ENCODE measurements around the gene COL4A1.
"Not testable (repeated sequence)": the region's sequence is repeated elsewhere in the genome, so short reads cannot be mapped to it uniquely, and the experiment has no call there.

COL4A1 gene

DNA sequence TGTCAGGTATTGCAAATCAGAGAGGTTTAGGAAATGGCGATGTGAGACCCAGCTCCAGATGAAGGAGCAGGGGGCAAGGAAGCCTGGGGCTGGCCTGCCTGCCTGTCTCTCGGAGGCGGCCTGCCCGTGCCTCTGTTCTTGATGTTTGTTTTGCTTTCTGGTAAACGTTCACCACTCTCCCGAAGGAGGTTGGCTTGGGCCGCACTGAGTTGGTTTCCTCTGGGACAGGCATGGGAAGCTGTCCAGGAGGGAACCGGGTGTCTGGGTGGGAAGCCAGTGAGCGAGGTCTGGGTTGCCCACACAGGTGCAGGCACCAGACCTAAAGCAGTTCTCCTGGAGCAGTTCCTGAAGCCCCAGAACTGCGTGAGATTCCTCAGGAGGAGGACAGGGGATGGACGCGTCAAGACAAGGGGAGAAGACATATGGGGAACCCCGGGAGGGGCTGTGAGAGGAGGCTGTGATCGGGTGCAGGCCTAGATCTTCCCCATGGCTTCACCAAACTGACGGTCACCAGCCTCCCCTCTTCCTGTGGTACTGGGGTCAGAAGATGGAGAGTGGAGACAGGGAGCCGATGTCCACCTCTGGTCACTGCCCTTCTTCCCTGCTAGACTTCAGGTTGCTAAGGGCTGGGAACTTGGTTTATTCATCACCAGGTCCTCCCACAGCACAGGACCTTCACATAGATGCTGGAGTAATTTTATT, 15.3 kb upstream of the COL4A1 start:
- DNase-seq, result no peak

DNA sequence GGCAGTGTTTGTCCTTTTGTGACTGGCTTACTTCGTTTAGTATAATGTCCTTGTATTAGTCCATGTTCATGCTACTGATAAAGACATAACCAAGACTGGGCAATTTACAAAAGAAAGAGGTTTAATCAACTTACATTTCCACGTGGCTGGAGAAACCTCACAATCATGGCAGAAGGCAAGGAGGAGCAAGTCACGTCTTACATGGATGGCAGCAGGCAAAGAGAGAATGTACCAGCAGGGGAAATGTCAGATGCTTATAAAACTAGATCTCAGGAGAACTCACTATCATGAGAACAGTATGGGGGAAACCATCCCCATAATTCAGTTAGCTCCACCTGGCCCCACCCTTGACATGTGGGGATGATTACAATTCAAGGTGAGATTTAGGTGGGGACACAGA, 14.6 kb upstream of the COL4A1 start:
- DNase-seq, result not testable (repeated sequence)

DNA sequence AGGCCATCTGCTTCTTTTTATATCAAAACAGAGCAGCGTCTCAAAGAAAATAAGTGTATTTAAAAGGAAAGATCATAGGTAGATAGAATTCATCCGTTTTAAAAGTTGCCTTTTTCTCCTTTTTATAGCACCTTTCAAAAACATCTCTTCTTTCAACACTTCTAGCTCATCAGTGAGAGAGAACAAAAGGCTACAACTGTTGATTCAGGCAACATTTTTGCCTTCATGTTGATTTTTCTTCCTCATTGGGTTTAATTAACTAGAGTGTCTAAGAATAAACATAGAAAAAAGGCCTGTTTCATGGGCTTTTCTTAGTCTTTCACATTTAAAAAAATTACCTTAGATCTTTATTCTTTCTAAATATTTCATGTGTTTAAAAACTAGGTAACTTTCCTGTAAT, 13.7 kb upstream of the COL4A1 start:
- DNase-seq, result no peak

DNA sequence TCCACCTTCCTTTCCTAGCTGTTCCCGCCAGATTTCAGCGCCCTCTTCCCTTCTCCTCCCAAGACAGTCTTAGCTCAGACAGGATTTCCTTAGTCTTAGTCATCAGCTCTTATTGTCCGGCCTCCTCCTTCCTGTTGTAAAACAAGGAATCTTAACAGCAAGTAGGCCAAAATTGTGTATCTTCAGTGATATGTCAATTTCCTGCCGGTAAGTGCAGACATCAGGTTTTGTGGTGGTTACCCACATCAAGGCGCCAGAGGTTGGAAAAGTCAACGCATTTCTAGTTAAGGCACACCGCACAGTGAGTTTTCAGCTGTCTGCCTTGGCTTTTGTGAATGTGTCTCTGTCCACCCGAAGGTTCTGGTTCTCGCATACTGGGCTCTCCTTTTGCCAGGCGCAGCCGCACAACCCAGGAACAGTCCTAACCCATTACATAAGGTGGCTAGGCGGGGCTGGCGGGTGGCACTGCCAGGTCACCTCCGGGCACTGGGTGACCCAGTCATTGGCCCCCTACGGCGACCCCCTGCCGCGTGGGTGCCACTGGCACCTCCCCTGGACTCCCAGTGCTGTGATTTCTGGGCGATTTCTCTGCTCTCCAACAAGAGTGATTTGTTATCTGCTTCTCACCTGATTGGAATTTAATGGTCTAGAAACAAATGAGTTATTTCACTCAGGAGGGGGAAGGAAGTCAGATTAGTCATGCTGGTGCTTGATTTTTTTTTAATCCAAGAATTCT, 13.0 kb upstream of the COL4A1 start:
- DNase-seq, result peak; percentile 85

DNA sequence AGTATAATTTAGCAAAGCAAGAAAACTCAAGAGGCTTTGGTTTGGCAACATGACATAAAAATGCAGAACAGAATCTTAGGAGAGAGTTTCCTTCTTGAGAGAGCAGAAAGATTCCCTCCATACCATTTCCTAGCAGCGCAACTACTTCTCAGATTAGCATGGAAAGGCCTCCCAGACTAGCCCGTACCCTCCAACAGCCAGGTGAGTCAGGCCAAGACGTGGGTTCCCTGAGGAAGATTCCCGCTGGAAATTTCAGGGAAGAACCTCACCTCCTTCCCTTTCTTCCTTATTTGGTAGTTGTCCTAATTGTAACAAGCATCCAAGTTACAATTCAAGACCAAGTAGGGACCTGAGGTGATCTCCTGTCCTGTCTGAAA, 12.4 kb upstream of the COL4A1 start:
- no peak for DNase-seq

DNA sequence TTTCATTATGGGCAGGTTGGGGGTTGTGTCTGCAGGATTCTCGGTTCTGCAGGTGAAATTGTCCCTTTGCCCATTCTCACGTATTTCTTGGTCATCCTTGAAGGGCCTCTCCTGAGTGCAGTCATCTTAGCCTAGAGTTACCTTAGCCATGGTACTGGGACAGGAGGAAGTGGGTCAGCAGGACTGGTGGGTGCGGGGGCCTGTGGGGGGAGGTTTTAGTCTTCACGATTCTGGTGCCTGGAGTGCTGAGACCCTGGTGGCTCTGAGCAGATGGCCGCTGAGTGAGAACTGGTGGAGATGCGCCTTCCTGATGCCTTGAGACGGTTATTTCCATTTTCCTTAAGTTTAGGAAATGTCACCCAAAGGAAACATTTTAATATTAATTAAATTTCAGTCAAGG, 12.0 kb upstream of the COL4A1 start:
- no peak for DNase-seq

DNA sequence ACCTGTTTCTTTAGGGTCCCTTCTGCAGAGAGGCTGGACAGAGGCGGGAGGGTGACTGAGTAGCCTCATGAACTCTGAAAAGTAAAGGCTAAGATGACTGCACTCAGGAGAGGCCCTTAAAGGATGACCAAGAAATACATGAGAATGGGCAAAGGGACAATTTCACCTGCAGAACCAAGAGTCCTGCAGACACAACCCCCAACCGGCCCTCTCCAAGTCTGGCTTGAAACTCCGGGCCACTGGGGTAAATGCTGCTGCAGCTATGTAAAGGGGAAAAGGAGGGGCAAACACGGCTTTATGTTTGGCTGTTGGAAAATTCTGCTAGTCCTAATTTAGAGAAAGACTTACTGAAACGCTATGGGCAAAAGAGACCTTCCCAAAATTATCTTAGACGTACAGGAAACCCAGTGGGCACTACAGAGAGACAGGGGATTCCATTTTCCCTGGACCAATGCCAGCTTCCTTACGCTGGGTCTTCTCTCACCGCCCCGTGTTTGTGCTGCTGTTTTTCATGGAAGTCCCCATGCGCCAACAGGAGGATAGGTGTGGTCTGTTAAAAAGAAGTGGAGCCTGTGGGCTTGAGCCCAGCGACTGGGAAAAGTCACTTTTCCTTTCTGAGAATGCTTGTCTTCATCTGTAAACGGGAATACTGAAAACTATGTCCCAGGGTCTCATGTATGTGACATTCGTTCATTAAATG, 10.7 kb upstream of the COL4A1 start:
- no peak for DNase-seq

DNA sequence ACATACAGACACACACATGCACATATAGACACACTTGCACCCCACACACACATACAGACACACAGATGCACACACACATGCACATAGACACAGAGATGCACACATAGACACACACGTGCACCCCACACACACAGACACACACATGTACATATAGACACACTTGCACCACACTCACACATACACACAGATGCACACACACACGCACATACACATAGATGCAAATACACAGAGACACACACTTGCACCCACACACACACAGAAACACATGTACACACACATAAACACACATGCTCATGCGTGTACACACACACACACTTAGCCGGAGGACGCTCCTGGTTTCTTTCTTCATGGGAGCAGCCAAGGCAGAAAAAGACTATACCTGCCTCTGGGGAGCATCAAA, 10.1 kb upstream of the COL4A1 start:
- no peak for DNase-seq

DNA sequence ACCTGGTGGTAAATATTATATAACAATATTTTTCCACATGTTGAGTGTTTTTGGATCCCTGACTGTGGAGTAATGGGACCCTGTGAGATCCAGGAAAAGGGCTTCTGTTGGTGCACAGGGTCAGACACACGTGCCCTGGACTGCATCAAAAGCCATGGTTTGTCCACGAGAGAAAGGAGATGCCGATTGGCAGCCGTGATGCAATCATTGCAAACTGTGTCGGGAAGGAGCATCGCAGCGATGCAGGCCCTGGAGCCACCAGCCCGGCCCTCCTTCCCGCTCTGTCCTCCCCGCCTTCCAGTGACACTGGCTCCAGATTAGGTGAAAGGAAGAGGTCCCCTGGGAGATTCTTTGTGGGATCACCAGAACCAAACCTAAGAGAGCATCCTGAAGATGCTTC, 9.2 kb upstream of the COL4A1 start:
- DNase-seq, result no peak

DNA sequence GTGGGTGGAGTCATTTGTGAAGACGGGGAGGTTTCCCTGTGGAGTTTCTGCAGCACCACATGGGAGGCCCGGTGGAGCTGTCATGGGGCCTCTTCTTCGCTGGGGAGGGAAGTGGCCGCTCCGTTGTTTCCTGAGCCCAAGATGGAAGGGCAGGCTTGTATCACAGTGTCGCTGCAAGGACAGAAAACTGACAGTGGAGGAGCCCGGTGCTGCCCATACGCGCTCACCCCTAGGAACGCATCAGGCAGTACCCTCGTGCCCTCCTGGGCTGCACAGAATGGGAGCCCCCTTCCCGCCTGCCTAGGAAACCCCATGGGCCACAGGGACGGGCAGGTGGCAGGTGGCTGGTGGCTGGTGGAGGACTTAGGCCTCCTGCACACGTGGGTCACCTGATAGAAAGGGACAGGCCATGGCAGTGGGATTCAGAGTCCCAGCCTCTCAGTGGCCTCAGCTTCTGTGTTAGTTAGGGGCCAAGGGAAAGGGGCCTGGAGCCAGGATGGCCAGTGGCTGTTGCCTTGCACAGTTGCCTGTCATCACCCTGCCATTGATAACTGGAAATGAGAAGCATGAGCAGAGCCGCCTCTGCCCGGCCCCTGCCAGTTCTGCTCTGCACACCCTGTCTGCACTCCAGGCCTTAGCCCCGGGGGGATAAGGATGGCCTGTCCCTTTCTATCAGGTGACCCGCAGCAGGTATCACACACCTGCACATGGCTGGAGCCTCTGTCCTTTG, 7.7 kb upstream of the COL4A1 start:
- DNase-seq, result no peak

DNA sequence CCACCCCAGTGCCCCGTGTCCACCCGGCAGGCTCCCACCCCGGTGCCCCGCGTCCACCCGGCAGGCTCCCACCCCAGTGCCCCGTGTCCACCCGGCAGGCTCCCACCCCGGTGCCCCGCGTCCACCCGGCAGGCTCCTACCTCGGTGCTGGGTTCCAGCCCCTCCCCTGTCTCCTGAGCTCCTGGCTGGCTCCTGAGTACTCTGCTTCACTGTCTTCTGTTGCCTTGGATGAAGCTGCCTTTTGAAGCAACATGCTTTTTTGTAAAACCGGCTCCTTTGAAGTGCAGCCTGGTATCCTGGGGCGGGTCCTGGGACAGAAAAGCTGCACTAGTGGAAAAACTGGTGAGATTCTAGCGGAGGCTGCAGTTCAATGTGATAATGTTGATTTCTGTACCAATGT, 6.8 kb upstream of the COL4A1 start:
- DNase-seq, result not testable (repeated sequence)

DNA sequence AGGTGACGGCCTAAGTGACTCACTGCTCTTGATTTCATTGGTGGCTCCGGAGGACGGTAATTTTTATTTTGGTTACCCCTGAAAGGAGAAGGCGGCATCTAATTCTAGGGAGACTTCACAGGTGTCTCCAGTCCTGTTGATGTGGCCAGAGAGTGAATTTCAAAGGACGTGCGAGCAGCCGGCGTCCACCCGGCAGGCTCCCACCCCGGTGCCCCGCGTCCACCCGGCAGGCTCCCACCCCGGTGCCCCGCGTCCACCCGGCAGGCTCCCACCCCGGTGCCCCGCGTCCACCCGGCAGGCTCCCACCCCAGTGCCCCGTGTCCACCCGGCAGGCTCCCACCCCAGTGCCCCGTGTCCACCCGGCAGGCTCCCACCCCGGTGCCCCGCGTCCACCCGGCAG, 6.3 kb upstream of the COL4A1 start:
- not testable (repeated sequence) for DNase-seq

DNA sequence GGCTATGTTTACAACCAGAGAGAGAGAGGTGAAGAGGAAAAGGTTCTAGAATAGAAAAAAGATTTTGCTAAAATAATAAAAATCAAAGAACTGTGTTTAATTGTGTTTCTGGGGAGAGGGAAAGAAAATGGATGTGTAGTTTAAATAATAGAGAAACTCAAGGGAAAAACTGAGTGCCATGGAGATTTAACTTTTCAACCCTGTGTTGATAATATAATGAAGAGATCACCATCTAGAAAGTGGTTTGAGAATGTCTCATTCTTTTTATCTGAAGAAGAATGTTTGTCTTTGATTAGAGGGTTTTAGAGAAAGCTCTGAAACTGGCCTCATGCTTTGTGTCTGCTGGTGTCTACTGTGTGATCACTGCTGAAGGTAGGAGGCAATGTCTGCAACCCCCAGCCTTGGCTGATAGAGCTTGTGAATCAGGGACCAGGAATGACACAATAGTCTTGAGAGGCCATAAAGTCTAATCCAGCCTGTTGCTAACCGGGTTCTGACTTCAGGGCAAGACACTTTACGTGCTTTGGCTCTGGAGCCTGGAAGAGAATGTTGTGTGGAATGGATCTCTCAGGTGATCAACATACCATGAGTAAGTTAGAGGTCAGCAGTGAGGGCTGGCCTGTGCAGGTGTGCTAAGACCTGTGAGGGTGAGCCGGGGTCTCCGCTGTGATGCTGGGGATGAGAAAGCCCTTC, 5.5 kb upstream of the COL4A1 start:
- DNase-seq, result peak; percentile 87

DNA sequence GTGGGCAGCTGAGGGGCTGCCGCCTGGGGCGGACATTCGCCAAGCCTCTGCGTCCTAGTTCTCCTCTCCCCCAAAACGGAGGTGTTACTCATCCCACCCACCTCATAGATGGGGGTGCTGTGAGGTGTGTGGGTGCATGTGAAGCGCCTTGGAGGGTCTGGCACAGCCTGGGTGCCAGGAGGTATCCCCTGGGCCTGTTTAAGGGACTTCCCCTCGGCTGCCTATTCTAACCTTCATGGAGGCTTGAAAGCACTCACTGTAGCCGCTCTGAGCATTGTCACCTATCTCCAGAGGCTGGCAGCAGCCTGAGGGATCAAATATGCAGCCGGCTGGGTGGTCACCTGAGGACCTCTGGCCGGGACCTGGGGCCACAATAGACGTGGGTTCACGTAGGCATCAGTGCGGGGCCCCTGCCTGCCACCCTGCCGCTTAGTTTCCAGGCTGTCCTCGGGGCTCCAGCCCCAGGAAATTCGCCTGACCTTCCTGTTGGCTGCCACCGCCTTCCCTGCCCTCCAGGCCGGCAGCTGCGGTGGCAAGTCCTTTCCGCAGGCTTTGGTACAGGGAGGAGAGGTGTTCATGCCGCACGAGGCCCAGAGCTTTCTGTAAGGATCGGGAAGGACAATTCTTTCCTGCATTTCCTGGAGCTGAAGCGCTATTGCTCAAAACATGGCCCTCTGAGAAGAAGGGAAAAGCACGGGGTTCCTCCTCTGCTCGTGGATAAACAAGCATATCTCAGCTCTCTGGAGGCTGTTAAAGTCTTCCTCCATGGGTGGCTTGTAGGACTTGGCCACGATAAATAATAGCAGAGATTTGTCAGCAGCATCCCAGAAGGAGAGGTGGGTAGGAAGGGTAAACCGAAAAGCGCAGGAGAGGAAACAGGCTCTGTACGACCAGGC, 4.7 kb upstream of the COL4A1 start:
- DNase-seq, result no peak

DNA sequence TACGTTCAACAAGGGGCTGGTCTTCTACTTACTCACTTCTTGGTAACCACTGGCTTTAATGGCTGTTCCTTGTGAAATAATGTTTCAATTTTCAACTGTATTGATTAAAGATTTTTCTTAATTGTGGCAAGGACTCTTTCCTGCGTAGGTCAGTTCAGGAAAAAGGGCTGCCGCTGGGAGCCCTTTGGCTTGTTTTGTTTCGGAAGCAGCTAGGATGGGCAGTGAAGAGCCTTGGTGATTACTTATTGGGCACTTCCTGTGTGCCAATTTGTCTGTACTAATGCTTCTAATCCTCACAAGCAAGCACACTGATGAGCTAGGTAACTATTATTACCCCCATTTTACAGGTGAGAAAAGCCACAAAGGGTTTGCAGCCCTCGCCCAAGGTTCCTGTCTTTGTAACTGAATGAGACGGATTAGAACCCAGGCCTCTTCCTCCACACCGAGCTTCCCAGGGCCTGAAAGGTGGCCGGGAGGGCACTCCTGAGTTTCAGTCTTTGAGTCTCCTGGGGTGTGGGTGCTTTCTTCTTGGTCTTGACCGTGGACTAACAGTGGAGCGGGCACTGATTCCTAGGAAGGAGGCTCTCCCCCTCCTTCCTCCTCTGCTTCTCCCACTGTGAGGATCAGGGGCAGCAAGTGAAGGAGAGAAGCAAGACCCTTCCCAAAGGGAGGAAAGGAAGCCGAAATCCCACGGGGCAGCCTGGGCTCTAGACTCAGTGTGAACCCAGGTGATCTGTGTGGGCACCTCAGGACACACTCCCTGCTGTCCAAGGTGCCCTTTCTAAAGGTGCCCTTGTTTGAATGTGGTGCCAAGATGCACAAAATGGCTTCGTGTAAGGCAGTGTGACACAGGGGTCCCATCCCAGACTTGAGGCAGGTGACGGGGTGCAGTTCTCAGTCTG, 3.8 kb upstream of the COL4A1 start:
- DNase-seq, result no peak

DNA sequence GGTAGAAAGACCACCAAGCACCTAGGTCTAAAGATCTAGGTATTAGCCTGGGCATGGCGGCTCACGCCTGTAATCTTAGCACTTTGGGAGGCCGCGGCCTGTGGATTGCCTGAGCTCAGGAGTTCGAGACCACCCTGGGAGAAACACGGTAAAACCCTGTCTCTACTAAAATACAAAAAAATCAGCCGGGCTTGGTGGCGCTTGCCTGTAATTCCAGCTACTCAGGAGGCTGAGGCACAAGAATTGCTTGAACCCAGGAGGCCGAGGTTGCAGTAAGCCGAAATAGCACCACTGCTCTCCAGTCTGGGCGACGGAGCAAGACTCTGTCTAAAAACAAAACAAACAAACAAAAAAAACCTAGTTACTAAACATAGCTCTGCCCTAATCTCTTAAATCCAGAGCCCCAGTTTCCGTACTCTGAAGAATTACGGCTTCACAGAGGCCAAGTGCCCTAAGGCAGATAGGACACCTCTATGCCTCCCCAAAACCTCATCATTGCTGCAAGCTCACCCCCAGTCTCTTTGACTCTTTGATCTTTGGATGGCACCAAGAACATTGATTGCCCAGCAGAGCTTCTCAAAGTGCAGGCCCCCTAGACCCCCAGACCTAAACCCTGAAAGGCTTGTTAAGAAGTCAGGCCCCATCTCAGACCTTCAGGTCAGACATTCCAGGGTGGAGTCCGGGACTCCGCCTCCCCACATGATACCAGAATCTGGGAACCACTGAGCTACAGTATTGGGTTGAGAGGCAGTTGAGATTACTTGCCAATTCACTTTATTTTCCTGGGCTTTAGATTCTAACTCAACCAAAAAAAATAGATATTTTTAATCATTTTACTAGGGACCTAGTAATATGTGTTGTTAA, 2.9 kb upstream of the COL4A1 start:
- no peak for DNase-seq

DNA sequence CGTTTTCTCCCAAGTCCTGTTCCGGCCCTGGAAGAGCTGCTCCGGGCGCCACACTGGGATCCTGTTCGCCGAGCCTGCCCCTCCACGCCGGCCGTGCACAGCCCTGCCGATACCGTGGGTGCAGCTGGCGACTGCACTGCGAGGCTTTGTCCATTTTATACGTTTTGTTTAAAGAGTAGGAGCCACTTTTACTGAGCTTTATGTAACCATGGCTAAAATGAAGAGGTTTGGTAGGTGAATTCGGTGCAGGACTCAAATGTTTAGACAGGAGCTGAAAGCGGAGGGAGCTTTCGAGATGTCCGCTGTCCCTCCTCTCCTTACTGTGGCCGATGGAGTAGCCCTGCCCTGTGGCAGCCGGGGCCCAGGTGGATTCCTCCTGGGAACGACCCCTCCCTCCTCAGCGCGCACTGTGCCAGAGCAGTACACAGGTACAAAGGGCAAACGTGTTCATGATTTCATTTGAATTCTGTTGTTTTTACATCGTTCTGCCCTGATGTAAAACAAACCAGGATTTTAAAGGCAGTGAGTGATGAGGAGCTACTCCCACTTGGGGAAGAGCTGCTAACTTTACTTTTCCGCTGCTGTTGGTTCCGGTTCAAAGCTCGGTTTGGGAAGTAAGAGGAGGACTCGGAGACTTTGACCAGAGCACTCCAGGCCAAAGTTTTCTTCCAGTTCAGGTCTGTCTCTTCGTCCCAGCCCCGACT, 1.9 kb upstream of the COL4A1 start:
- no peak for DNase-seq

DNA sequence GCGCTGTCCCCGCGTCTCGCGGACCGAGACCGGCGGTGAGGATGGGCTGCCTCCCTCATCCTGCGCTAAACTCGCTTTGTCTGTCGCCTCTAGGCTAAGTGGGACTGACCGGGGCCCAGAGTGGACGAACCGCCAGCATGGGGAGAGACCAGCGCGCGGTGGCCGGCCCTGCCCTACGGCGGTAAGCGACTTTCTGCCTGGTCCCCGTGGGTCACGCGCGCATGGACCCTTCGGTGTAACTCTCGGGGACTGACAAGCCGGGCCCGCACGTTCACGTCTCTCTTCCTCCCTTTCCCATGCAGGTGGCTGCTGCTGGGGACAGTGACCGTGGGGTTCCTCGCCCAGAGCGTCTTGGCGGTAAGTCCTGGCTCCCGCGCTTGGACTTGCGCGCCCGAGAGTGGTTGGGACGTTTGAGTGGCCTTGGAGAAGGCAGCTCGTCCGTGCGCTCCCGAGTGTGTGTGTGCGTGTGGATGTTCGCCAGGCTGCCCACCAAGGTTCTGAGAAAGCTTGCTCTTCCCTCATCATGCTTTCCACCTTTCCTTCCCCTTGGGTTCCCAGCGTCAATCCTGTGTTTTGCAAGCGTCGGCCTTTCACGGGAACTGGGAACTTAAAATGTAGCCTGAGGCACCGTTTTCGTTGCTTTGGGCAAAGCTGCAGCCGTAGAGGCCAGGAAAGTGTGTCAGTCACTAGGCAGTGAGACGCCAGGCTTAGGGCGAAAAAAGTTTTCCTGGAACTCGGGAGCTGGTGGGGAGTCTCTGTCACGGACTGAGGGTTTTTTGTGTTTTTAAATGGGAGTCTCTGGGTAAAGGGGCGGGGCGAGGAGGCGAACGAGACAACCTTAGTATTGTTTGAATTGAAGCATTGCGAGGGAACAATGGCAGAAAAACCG, 1.1 kb upstream of the COL4A1 start:
- peak; percentile 62 for DNase-seq
